H1 (cell line): Measurements from ENCODE around the gene METTL5.
"Not testable (repeated sequence)": the region's sequence is repeated elsewhere in the genome, so short reads cannot be mapped to it uniquely, and the experiment has no call there.

Experiments
- JUN ChIP-seq: IDR thresholded peaks from 2 replicates; pipeline ENCODE4 v1.6.1; 2011; ENCODE audit warnings: low read depth, mild to moderate bottlenecking, improper control_type of control experiment, low read length
- JUND ChIP-seq: IDR thresholded peaks from 2 replicates; pipeline ENCODE4 v1.6.1; 2011; ENCODE audit warnings: mild to moderate bottlenecking, improper control_type of control experiment, low read length
- YY1 ChIP-seq: IDR thresholded peaks from 2 replicates; pipeline ENCODE4 v1.6.1; 2011; ENCODE audit warnings: low read depth, mild to moderate bottlenecking, low read length
- TF ChIP-seq, protein P1 (sequence below): IDR thresholded peaks from 2 replicates; pipeline ENCODE4 v1.6.1; 2011; ENCODE audit warnings: low read depth, mild to moderate bottlenecking, low read length; ENCODE audit not compliant: insufficient read depth

GRCh38 chr2:169816961-169817360, 7.7 kb downstream of the METTL5 start:
- TF ChIP-seq JUN, YY1, JUND: not testable (repeated sequence)
- TF ChIP-seq, protein P1, sequence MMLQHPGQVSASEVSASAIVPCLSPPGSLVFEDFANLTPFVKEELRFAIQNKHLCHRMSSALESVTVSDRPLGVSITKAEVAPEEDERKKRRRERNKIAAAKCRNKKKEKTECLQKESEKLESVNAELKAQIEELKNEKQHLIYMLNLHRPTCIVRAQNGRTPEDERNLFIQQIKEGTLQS, result not testable (repeated sequence)
